ENCODE data around the gene SIRT1.

Gene SIRT1

GRCh38 chr10:67914777-67915340 is 30.4 kb downstream of the SIRT1 start:
- TF ChIP-seq, protein P1, sequence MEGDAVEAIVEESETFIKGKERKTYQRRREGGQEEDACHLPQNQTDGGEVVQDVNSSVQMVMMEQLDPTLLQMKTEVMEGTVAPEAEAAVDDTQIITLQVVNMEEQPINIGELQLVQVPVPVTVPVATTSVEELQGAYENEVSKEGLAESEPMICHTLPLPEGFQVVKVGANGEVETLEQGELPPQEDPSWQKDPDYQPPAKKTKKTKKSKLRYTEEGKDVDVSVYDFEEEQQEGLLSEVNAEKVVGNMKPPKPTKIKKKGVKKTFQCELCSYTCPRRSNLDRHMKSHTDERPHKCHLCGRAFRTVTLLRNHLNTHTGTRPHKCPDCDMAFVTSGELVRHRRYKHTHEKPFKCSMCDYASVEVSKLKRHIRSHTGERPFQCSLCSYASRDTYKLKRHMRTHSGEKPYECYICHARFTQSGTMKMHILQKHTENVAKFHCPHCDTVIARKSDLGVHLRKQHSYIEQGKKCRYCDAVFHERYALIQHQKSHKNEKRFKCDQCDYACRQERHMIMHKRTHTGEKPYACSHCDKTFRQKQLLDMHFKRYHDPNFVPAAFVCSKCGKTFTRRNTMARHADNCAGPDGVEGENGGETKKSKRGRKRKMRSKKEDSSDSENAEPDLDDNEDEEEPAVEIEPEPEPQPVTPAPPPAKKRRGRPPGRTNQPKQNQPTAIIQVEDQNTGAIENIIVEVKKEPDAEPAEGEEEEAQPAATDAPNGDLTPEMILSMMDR (IDR thresholded peaks at IDR 0.05) = no peak
- Histone ChIP-seq H3K9me3 (no peaks in the 10 kb centered on the region), H3K27ac (no peak overlapping the region), H3K4me1 (no peaks in the 10 kb centered on the region), H3K4me3 (no peak overlapping the region), H3K27me3 (no peaks in the 10 kb centered on the region), H3K36me3 (peaks cover 60 to 82% (median 80%) of the 10 kb centered on the region in 3 donors)
- intact Hi-C loops (cut with DNase I; ENCODE audit: low total_unique reads) = no loop called here
- no peak for DNase-seq

DNA sequence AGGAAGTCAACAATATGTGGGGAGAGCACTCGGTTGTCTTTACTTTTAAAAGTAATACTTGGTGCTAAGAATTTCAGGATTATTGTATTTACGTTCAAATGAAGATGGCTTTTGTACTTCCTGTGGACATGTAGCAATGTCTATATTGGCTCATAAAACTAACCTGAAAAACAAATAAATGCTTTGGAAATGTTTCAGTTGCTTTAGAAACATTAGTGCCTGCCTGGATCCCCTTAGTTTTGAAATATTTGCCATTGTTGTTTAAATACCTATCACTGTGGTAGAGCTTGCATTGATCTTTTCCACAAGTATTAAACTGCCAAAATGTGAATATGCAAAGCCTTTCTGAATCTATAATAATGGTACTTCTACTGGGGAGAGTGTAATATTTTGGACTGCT is 32.7 kb downstream of the SIRT1 start:
- TF ChIP-seq, protein P1 (IDR thresholded peaks at IDR 0.05) = no peak
- Histone ChIP-seq H3K9me3 (no peaks in the 10 kb centered on the region), H3K36me3 (peaks cover 37 to 63% (median 61%) of the 10 kb centered on the region in 3 donors), H3K27me3 (no peaks in the 10 kb centered on the region), H3K4me3 (no peak overlapping the region), H3K4me1 (no peaks in the 10 kb centered on the region), H3K27ac (no peak overlapping the region)
- intact Hi-C loops (cut with DNase I; ENCODE audit: low total_unique reads) = no loop called here
- DNase-seq = no peak

DNA sequence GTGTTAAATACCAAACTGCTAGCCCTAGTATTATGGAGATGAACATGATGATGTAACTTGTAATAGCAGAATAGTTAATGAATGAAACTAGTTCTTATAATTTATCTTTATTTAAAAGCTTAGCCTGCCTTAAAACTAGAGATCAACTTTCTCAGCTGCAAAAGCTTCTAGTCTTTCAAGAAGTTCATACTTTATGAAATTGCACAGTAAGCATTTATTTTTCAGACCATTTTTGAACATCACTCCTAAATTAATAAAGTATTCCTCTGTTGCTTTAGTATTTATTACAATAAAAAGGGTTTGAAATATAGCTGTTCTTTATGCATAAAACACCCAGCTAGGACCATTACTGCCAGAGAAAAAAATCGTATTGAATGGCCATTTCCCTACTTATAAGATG is 33.2 kb downstream of the SIRT1 start:
- no peak for DNase-seq
- Histone ChIP-seq H3K4me3 (no peak overlapping the region), H3K27me3 (no peaks in the 10 kb centered on the region), H3K36me3 (peaks cover 34 to 58% (median 55%) of the 10 kb centered on the region in 3 donors), H3K4me1 (no peaks in the 10 kb centered on the region), H3K9me3 (no peaks in the 10 kb centered on the region), H3K27ac (no peak overlapping the region)
- TF ChIP-seq, protein P1 (IDR thresholded peaks at IDR 0.05) = no peak
- intact Hi-C loops (cut with DNase I; ENCODE audit: low total_unique reads) = no loop called here

DNA sequence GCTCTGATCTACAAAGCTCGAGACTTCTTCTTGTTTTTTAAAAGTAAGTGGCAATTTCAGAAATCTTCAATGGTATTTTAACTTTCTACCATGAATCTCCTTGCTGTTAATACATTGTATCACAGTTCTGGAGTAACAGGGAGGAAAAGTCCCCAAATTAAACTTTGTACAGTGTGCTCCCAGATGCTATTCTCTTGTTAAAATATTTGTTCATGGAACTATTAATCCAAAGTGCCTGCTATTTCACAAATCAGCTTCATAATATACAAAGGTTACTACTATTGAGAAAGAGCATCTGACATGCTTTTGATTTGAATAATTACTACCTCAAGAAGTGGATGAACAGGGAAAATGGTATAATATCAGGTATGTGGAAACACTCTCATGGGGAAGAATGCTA is 36.6 kb downstream of the SIRT1 start:
- Histone ChIP-seq H3K27me3 (no peaks in the 10 kb centered on the region), H3K4me1 (no peaks in the 10 kb centered on the region), H3K9me3 (no peaks in the 10 kb centered on the region), H3K27ac (no peak overlapping the region), H3K36me3 (peaks cover 25 to 34% (median 34%) of the 10 kb centered on the region in 3 donors), H3K4me3 (no peak overlapping the region)
- no peak for DNase-seq
- intact Hi-C loops (cut with DNase I; ENCODE audit: low total_unique reads) = no loop called here
- TF ChIP-seq, protein P1 (IDR thresholded peaks at IDR 0.05) = no peak

GRCh38 chr10:67923551-67923950 is 39.1 kb downstream of the SIRT1 start:
- intact Hi-C loops (cut with DNase I; ENCODE audit: low total_unique reads) = no loop called here
- Histone ChIP-seq H3K9me3 (no peaks in the 10 kb centered on the region), H3K4me3 (no peak overlapping the region), H3K27ac (no peak overlapping the region), H3K27me3 (no peaks in the 10 kb centered on the region), H3K4me1 (no peaks in the 10 kb centered on the region), H3K36me3 (peaks cover 22 to 30% (median 24%) of the 10 kb centered on the region in 3 donors)
- DNase-seq = no peak
- TF ChIP-seq, protein P1 (IDR thresholded peaks at IDR 0.05) = no peak

GRCh38 chr10:67924136-67924535 is 39.7 kb downstream of the SIRT1 start:
- intact Hi-C loops (cut with DNase I; ENCODE audit: low total_unique reads) = no loop called here
- peaks cover 18 to 27% (median 22%) of the 10 kb centered on the region in 3 donors for H3K36me3 ChIP-seq
- TF ChIP-seq, protein P1 (IDR thresholded peaks at IDR 0.05) = no peak
- no peaks in the 10 kb centered on the region for H3K4me1 ChIP-seq
- no peak overlapping the region for H3K27ac ChIP-seq
- no peak overlapping the region for H3K4me3 ChIP-seq
- H3K27me3 ChIP-seq = no peaks in the 10 kb centered on the region
- DNase-seq = no peak
- no peaks in the 10 kb centered on the region for H3K9me3 ChIP-seq

Data from tibial artery (tissue), 4 donors.